Measurements from ENCODE around the gene EXOSC10. TPM values are rescaled to one million over a fixed set of nuclear protein-coding genes. Genes with fewer than 3 reads are reported as not detected.
A peak's percentile ranks its signal among the peaks of the same experiment; 100 is the strongest.

The EXOSC10 gene
- total RNA-seq = 20.4 TPM
- long read RNA-seq, transcript EXOSC10-202 (25 exons, 2,808 nt) = major isoform, 16 of 25 reads
- long read RNA-seq, partial matches to known transcripts = 6 of 25 reads
- long read RNA-seq, other reads (novel, unspliced or antisense) = 3 of 25 reads

DNA sequence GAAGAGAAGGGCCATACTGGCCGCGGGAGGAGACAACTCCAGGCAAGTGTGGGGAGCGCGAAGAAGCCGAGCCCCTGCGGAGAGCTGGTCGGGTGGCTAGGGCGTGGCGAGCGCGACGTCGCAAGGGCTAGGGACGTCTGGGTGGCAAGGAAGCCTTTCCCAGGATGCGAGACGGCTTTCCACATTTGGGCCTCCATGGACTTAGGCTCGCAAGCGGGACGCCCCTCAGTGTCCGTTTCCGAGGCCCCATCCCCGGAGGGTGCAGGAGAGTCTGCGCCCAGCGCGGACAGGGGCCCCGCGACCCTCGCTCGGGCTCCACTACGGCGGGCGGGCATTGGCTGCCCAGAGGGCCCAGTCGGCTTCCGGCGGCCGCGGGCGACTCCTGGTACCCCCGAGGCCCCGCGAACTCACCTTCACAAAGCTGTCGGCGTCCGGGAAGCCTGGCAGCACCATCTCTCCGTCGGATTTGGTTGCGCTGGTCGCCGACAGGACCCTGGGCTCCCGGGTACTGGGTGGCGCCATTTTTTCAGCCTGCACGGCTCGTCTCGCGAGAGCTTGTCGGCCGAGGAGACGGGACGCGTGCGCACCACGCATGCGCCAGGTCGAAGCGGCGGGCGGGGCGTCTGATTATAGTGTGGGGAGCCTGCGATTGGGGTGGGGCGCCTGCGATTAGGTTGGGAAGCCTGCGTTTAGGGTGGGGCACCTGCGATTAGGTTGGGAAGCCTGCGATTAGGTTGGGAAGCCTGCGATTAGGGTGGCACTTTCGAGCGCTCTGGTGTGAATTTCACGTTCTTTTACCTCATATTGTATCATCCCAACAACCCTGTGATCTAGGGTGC is at the start of gene EXOSC10:
Gene EXOSC10, minus strand, starts transcription at position 560 of the 839 bp plus-strand sequence. Its CDS starts 38 bp downstream, at position 522.
- intact Hi-C loops (cut with micrococcal nuclease) = no loop called here
- DNase-seq (peak; percentile 97), ATAC-seq (peak; percentile 99)

- intact Hi-C loops (cut with micrococcal nuclease) = no loop called here
- ATAC-seq (no peak), DNase-seq (no peak)
These were observed 47.6 kb upstream of the EXOSC10 start for GRCh38 chr1:11147197-11147770.

GRCh38 chr1:11145741-11146140 is 46.1 kb upstream of the EXOSC10 start:
- no peak for ATAC-seq
- no peak for DNase-seq
- intact Hi-C loops (cut with micrococcal nuclease) = no loop called here

GRCh38 chr1:11144570-11145256 is 45.0 kb upstream of the EXOSC10 start:
- intact Hi-C loops (cut with micrococcal nuclease) = no loop called here
- DNase-seq (no peak), ATAC-seq (peak; percentile 41)

- ATAC-seq (peak; percentile 84), DNase-seq (no peak)
- intact Hi-C loops (cut with micrococcal nuclease) = no loop called here
These were observed 44.2 kb upstream of the EXOSC10 start for GRCh38 chr1:11143907-11144306.

GRCh38 chr1:11143401-11143800 is 43.7 kb upstream of the EXOSC10 start:
- no peak for DNase-seq
- intact Hi-C loops (cut with micrococcal nuclease) = no loop called here
- ATAC-seq = no peak

DNA sequence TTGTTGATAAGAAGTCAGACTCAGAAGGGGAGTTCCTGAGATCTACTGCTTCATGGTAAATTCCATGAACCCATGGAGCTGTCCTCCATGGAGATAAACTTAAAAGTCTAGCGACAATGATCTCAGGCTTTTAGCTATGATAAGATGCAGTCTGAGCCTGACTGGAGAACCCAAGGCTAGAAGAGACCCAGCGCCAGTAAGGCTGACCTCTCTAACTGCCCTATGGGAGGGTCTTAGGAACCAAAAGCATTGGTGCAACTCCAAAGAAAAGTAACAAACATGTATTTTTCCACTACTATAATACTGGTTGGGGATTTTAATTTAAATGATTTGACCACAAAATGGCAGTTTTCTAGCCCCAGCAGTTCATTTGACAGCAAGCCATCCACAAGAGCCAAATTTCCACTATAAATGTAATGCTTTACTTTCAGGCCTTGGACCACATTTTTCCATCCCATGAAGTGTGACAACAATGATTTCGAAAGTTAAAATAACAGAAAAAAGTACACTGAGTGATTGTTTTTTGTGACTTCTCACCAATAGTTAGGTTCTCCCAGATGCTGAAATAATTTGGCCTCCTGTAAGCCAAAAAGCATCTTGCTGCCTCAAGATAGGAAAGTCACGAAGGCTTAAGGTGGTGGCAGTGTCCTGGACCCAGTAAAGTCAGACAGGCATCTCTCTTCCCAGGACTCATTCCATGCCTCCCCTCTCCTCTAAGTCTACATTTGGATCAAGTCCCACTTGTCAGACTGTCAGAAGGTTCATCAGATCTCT is 43.1 kb upstream of the EXOSC10 start:
- intact Hi-C loops (cut with micrococcal nuclease) = no loop called here
- ATAC-seq (peak; percentile 24), DNase-seq (no peak)

DNA sequence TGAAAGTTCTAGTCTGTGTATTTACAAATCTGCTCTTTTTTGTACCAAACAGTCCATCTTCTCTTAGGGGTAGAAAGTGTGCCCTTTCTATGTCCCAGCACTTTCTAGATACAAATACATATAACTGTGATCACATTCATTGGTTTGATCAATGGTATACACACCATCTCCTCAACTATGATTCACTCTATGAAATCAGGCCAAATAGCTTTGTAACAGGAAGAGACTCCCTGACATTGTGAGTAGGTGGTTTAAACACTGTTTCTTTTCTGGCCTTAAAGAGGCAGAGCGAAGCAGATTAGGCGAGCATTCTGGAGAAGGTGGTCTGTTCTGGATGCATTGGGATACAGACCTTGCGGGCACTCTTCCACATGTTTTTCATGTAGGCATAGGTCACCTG is 39.3 kb upstream of the EXOSC10 start:
- ATAC-seq (no peak), DNase-seq (no peak)
- intact Hi-C loops (cut with micrococcal nuclease) = no loop called here

- intact Hi-C loops (cut with micrococcal nuclease) = no loop called here
- DNase-seq = no peak
These were observed 38.4 kb upstream of the EXOSC10 start for GRCh38 chr1:11138029-11138428.

GRCh38 chr1:11134898-11135266 is 35.2 kb upstream of the EXOSC10 start:
- DNase-seq = no peak
- ATAC-seq = peak; percentile 61
- intact Hi-C loops (cut with micrococcal nuclease) = no loop called here

More at GRCh38 chr1:11138029-11138428, 38.4 kb upstream of the EXOSC10 start:
- ATAC-seq = no peak

DNA sequence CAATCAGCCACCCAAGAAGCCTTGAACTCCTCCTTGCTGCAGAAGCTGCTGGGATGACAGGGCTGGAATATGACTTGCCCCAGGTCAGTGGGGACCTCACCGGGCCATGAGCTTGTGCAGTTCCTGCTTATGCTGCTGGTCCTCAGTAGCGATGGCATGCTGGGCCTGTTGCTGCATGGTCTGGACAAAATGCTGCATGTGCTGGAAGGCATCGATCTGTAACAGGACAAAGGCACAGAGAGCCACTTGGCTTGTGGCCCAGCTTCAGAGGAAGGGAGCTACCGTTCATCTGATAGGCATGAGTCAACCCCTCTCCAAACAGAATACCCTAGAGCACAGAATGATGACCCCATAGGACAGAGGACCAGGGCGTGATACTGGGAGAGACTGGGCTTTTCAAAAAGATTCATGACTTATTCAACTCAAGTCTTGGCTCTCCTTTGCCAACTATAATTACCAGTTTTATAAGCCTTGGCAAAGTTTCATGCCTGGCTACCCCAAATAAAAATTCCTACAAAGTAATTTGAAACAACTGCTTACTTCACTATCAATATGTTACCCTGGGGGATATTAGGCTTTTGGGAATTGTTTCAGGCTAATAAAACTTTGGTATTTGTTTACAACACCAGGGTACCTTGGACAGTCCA is 34.7 kb upstream of the EXOSC10 start:
- intact Hi-C loops (cut with micrococcal nuclease) = no loop called here
- ATAC-seq = peak; percentile 27
- DNase-seq = no peak

DNA sequence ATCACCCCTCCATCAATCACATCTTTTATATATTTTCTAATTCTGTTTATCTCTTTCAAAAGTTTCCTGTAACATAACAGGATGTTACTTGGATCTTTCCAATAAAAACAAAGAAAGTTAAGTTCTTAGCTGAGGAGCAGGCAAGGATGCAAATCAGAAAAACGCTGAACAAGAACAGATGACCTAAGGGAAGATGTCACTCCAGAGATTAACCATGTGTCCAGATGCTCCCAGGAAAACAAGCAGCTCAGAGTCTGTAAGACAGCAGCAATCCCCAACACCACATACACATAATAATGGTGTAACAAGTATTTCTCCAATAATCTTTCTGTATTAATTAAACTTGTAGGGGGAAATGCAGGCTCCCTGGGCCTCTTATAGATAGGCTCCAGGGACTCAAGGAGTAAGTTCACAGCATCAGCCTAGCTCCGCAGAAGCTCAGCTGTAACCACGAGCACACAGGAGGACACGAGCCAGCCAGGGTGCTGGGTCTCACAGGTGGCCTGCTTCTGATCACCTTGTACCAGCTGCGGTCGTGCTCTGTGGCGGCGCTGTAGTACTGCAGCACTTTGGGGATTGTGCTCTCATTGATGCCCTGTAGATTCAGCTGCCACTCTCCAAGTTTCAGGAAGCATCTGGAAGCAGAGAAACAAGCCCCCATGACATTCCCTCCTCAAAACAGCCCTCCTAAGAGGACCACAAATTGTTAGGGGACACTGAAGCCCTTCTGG is 33.1 kb upstream of the EXOSC10 start:
- no peak for DNase-seq
- intact Hi-C loops (cut with micrococcal nuclease) = no loop called here
- ATAC-seq = peak; percentile 70

- ATAC-seq (no peak), DNase-seq (no peak)
- intact Hi-C loops (cut with micrococcal nuclease) = no loop called here
These were observed 32.1 kb upstream of the EXOSC10 start for GRCh38 chr1:11131816-11132215.

GRCh38 chr1:11130406-11130805 is 30.7 kb upstream of the EXOSC10 start:
- DNase-seq = no peak
- intact Hi-C loops (cut with micrococcal nuclease) = no loop called here
- ATAC-seq = no peak

- ATAC-seq = no peak
- no peak for DNase-seq
- intact Hi-C loops (cut with micrococcal nuclease) = no loop called here
These were observed 30.2 kb upstream of the EXOSC10 start for GRCh38 chr1:11129649-11130390.

- DNase-seq (no peak), ATAC-seq (no peak)
- intact Hi-C loops (cut with micrococcal nuclease) = no loop called here
These were observed 26.9 kb upstream of the EXOSC10 start for GRCh38 chr1:11126569-11126968.

DNA sequence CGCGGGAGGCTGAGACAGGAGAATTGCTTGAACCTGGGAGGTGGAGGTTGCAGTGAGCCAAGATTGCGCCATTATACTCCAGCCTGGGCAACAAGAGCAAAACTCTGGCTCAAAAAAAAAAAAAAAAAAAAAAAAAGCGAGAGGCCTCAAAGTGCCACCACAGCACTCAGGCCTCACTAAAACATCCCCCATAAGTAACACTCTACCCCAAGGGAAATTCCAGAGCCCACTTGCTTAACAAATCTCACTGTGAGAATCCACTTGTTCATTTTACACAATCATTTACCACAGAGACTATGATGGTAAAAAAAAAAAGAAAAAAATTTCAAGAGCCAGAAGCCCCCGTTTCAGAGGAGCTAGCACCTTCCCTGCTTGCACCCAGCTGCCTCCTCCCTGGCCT is 26.3 kb upstream of the EXOSC10 start:
- DNase-seq (no peak), ATAC-seq (no peak)
- intact Hi-C loops (cut with micrococcal nuclease) = no loop called here

- ATAC-seq = no peak
- no peak for DNase-seq
- intact Hi-C loops (cut with micrococcal nuclease) = no loop called here
These were observed 25.3 kb upstream of the EXOSC10 start for GRCh38 chr1:11124965-11125364.

All from left ventricle myocardium superior (tissue), 1 donor.